Glutamatergic neuron (in vitro differentiated cells): ENCODE measurements around the gene TNFAIP3. TPM values are rescaled to one million over a fixed set of nuclear protein-coding genes. Genes with fewer than 3 reads are reported as not detected.

ENCODE experiments used
- DNase-seq: peaks from one replicate; pipeline ENCODE4 v3.0.0; 2022
- H3K27ac Mint-ChIP-seq: one replicate; pipeline ENCODE4 v1.8.0; 2020; ENCODE audit warnings: mild to moderate bottlenecking, mixed read lengths, inconsistent platforms; ENCODE audit not compliant: unreplicated experiment
- H3K27me3 Mint-ChIP-seq: one replicate; pipeline ENCODE4 v1.8.0; 2020; ENCODE audit warnings: mild to moderate bottlenecking, moderate library complexity, mixed read lengths, inconsistent platforms; ENCODE audit not compliant: unreplicated experiment
- H3K36me3 Mint-ChIP-seq: one replicate; pipeline ENCODE4 v1.8.0; 2020; ENCODE audit warnings: mild to moderate bottlenecking, mixed read lengths, inconsistent platforms; ENCODE audit not compliant: unreplicated experiment
- H3K4me1 Mint-ChIP-seq: one replicate; pipeline ENCODE4 v1.8.0; 2020; ENCODE audit warnings: mild to moderate bottlenecking, low read depth, mixed read lengths, inconsistent platforms; ENCODE audit not compliant: unreplicated experiment
- H3K4me3 Mint-ChIP-seq: one replicate; pipeline ENCODE4 v1.8.0; 2020; ENCODE audit warnings: mild to moderate bottlenecking, mixed read lengths, inconsistent platforms; ENCODE audit not compliant: unreplicated experiment
- H3K9me3 Mint-ChIP-seq: one replicate; pipeline ENCODE4 v1.8.0; 2020; ENCODE audit warnings: mild to moderate bottlenecking, moderate library complexity, mixed read lengths, inconsistent platforms; ENCODE audit not compliant: unreplicated experiment
- total RNA-seq: library from RNA; stranded (reverse); fragmentation: NEBNext Ultra II Directional; extraction: Animal tissue kit (Norgen Biotek cat#: 25700); gene quantifications from one replicate; pipeline ENCODE4 v1.2.1, GENCODE V29; 2021; ENCODE audit not compliant: unreplicated experiment
- TF ChIP-seq, protein P1 (sequence below): fragments of 200-600 bp; sonication (generic); IDR thresholded peaks from one replicate; pipeline ENCODE4 v1.5.0; 2021; ENCODE audit not compliant: partially characterized antibody, unreplicated experiment

The TNFAIP3 gene
- total RNA-seq, 1 donor from 2014 or later = 2.2 TPM

DNA sequence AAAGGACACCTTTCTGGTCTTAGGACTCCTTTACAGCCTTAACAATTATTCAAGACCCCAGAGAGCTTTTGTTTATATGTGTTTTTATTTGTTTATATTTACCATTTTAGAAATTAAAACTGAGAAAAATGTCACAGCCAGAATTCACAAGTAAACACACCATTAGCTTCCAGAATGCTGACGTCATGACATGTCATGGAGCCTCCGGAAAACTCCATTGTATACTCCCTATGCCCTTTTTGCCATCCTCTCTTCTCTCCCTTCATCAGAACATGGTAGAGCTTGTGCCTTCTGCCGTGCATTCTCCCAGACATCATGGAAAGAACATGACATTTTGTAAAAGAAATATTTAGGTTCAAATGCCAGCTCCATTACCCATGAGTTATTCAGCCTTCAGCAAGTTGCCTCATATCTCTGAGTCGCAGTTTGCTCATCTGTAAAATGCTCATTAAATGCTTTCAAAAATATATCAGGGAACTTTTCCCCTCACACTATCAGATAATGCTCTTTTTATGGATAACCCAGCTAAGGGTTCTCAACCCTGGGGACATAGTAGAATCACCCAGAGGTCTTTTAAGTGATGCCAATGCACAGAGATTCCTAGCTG is 27.8 kb downstream of the TNFAIP3 start:
- Mint-ChIP-seq H3K36me3 (peaks cover 4% of the 10 kb centered on the region), H3K27ac (no peak overlapping the region), H3K9me3 (peaks cover 2% of the 10 kb centered on the region), H3K27me3 (peaks cover 1% of the 10 kb centered on the region), H3K4me3 (no peak overlapping the region), H3K4me1 (no peaks in the 10 kb centered on the region)
- TF ChIP-seq, protein P1, sequence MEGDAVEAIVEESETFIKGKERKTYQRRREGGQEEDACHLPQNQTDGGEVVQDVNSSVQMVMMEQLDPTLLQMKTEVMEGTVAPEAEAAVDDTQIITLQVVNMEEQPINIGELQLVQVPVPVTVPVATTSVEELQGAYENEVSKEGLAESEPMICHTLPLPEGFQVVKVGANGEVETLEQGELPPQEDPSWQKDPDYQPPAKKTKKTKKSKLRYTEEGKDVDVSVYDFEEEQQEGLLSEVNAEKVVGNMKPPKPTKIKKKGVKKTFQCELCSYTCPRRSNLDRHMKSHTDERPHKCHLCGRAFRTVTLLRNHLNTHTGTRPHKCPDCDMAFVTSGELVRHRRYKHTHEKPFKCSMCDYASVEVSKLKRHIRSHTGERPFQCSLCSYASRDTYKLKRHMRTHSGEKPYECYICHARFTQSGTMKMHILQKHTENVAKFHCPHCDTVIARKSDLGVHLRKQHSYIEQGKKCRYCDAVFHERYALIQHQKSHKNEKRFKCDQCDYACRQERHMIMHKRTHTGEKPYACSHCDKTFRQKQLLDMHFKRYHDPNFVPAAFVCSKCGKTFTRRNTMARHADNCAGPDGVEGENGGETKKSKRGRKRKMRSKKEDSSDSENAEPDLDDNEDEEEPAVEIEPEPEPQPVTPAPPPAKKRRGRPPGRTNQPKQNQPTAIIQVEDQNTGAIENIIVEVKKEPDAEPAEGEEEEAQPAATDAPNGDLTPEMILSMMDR = no peak
- DNase-seq = no peak

DNA sequence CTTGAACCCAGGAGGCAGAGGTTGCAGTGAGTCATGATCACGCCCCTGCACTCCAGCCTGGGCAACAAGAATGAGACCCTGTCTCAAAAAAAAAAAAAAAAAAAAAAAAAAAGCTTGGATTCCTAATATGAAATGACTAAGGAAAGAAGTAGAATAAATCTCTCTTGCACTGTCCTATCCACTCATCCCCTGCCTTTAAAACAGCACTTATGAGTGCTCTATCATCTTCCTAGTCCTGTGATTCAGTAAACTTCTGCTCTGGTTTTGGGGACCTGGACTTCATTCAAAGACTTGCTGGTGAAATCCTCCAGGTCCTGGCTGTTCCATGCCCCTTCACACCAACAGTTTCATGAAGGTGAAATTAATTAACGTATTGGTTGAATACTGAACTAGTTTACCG is 29.6 kb downstream of the TNFAIP3 start:
- H3K27ac Mint-ChIP-seq = no peak overlapping the region

DNA sequence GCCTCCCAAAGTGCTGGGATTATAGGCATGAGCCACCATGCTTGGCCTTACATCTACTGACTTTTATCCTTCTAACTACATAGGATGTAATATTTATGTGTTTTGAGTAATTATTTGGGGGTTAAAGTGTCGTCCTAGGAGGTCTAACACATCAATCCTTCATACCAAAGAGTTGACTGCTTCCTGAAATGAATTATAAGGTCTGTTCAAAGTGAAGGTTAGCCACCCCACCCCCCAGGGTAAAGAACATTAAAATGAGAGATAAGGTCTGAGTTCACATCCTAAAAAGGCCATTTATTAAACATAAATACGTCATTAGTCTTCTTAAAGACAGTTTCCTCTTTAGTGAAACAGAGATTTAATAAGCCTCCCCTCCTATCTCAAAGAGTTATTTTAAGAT is 33.8 kb downstream of the TNFAIP3 start:
- Mint-ChIP-seq H3K36me3 (no peaks in the 10 kb centered on the region), H3K27me3 (no peaks in the 10 kb centered on the region), H3K9me3 (no peaks in the 10 kb centered on the region), H3K4me1 (no peaks in the 10 kb centered on the region), H3K27ac (no peak overlapping the region), H3K4me3 (no peak overlapping the region)
- no peak for DNase-seq
- TF ChIP-seq, protein P1 = no peak

More for the DNA sequence above, 29.6 kb downstream of the TNFAIP3 start:
- peaks cover 2% of the 10 kb centered on the region for H3K9me3 Mint-ChIP-seq
- H3K4me3 Mint-ChIP-seq = no peak overlapping the region
- peaks cover 4% of the 10 kb centered on the region for H3K36me3 Mint-ChIP-seq
- peaks cover 1% of the 10 kb centered on the region for H3K27me3 Mint-ChIP-seq
- no peaks in the 10 kb centered on the region for H3K4me1 Mint-ChIP-seq
- TF ChIP-seq, protein P1 = no peak
- no peak for DNase-seq

DNA sequence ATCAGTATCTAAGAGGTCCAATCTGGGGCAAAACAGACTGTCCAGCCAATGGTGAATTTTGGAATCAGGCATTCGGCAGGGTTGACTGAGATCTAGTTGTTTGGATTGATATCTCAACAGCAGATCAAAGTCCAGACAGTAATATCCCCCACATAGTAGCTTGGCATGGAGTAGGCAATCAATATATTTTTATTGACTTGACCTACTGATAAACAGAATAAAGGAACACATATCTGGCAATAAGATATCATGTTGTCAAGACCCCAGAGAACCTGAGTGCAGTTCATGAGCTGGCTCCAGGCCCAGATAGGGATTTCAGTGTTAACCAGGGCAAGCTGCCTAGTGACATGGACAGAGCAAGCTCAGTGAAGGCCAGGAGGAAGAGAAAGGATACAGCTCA is 34.4 kb downstream of the TNFAIP3 start:
- TF ChIP-seq, protein P1 = no peak
- DNase-seq = no peak
- no peak overlapping the region for H3K4me3 Mint-ChIP-seq
- H3K9me3 Mint-ChIP-seq = no peaks in the 10 kb centered on the region
- no peaks in the 10 kb centered on the region for H3K27me3 Mint-ChIP-seq
- H3K4me1 Mint-ChIP-seq = no peaks in the 10 kb centered on the region
- no peaks in the 10 kb centered on the region for H3K36me3 Mint-ChIP-seq
- no peak overlapping the region for H3K27ac Mint-ChIP-seq

DNA sequence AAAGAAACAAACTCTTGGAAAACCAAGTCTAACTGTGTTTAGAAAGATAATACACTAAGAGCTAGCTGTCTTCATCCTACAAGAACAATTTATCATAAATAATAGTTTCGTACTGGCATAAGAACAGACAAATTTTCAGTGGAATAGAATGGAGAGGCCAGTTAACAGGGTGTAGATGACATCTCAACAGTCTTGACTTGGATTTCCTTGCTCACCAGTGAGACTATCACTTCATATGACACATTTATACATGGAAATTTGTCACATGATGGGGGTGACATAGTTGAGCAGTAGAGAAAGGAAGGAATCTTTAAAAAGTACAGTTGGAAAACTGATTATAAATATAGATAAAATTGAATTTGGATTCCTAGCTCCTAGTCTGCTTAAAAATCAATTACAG is 35.6 kb downstream of the TNFAIP3 start:
- Mint-ChIP-seq H3K4me1 (no peaks in the 10 kb centered on the region), H3K4me3 (no peak overlapping the region), H3K27me3 (no peaks in the 10 kb centered on the region), H3K27ac (no peak overlapping the region), H3K36me3 (no peaks in the 10 kb centered on the region), H3K9me3 (no peaks in the 10 kb centered on the region)
- TF ChIP-seq, protein P1 = no peak
- DNase-seq = no peak
